Astrocyte of the hippocampus (primary cell): ENCODE measurements around the gene PLAAT1.
A peak's percentile ranks its signal among the peaks of the same experiment; 100 is the strongest.

Experiments used
- DNase-seq: peaks from one replicate; pipeline ENCODE4 v3.0.0; 2011; ENCODE audit warnings: low read depth, low spot score

PLAAT1 gene

GRCh38 chr3:193253986-193254660 lies 13.1 kb downstream of the PLAAT1 start:
- no peak for DNase-seq

GRCh38 chr3:193261970-193262369 lies 20.9 kb downstream of the PLAAT1 start:
- no peak for DNase-seq

- no peak for DNase-seq
Observed at GRCh38 chr3:193262707-193263106, 21.7 kb downstream of the PLAAT1 start.

GRCh38 chr3:193269343-193270028 lies 28.5 kb downstream of the PLAAT1 start:
- DNase-seq: no peak

GRCh38 chr3:193270451-193270850 lies 29.4 kb downstream of the PLAAT1 start:
- DNase-seq: no peak

GRCh38 chr3:193271101-193271840 lies 30.2 kb downstream of the PLAAT1 start:
- no peak for DNase-seq

GRCh38 chr3:193292386-193292785 lies 51.4 kb downstream of the PLAAT1 start:
- peak; percentile 72 for DNase-seq

- DNase-seq: no peak
Observed at GRCh38 chr3:193295985-193296384, 55.0 kb downstream of the PLAAT1 start.

GRCh38 chr3:193297421-193297820 lies 56.4 kb downstream of the PLAAT1 start:
- DNase-seq: peak; percentile 79

GRCh38 chr3:193301433-193301832 lies 60.4 kb downstream of the PLAAT1 start:
- DNase-seq: peak; percentile 15

- DNase-seq: no peak
Observed at GRCh38 chr3:193305356-193305755, 64.3 kb downstream of the PLAAT1 start.

GRCh38 chr3:193310914-193311723 lies 70.1 kb downstream of the PLAAT1 start:
- DNase-seq: no peak

GRCh38 chr3:193313061-193313958 lies 72.3 kb downstream of the PLAAT1 start:
- DNase-seq: no peak

- no peak for DNase-seq
Observed at GRCh38 chr3:193314161-193314560, 73.1 kb downstream of the PLAAT1 start.

- no peak for DNase-seq
Observed at GRCh38 chr3:193317682-193318300, 76.8 kb downstream of the PLAAT1 start.
